Panc1 (cell line): ENCODE data around the gene AFF2.

ENCODE experiments used
- CTCF ChIP-seq: fragments of 450-650 bp; IDR thresholded peaks from 2 replicates; pipeline ENCODE4 v1.5.1; 2017; ENCODE audit warnings: mild to moderate bottlenecking
- TF ChIP-seq, protein P1 (sequence below), 2 experiments: IDR thresholded peaks; 2 replicates each; pipeline ENCODE4 v1.6.1; 2011 to 2012; ENCODE audit warnings: low read depth in 2 of 2, control low read depth in 1 of 2, low read length in 1 of 2, mild to moderate bottlenecking in 1 of 2, moderate library complexity in 1 of 2; ENCODE audit not compliant: insufficient read depth in 1 of 2

DNA sequence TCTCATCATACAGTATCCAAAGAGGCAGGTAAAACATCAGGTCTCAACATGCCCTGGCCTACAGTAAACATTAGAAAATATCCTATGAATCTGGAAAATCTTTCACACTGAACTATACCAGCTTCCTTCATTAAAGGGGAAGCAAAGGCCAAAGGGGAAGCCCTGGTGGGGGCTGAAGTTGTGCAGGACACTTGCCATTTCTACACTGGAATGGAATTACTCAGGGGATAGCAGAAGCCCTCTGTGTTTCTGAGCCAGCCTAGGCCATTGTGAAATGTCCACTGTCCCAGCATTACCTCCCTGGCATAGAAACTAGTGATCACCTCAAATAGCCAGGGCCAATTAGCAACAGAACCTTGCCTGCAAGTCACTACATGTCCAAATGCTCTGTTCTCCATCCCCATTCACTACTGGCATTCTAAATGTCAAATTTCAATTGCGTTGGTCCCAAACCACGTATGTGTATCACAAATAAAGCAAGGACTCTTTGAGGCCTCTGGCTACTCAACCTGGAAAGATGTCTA lies 429.9 kb downstream of the AFF2 start:
- no peak for TF ChIP-seq CTCF
- TF ChIP-seq, protein P1, sequence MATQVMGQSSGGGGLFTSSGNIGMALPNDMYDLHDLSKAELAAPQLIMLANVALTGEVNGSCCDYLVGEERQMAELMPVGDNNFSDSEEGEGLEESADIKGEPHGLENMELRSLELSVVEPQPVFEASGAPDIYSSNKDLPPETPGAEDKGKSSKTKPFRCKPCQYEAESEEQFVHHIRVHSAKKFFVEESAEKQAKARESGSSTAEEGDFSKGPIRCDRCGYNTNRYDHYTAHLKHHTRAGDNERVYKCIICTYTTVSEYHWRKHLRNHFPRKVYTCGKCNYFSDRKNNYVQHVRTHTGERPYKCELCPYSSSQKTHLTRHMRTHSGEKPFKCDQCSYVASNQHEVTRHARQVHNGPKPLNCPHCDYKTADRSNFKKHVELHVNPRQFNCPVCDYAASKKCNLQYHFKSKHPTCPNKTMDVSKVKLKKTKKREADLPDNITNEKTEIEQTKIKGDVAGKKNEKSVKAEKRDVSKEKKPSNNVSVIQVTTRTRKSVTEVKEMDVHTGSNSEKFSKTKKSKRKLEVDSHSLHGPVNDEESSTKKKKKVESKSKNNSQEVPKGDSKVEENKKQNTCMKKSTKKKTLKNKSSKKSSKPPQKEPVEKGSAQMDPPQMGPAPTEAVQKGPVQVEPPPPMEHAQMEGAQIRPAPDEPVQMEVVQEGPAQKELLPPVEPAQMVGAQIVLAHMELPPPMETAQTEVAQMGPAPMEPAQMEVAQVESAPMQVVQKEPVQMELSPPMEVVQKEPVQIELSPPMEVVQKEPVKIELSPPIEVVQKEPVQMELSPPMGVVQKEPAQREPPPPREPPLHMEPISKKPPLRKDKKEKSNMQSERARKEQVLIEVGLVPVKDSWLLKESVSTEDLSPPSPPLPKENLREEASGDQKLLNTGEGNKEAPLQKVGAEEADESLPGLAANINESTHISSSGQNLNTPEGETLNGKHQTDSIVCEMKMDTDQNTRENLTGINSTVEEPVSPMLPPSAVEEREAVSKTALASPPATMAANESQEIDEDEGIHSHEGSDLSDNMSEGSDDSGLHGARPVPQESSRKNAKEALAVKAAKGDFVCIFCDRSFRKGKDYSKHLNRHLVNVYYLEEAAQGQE (IDR thresholded peaks at IDR 0.05; ENCODE audit: insufficient read depth in 1 of 2, low read depth in 2 of 2, low read length in 1 of 2): no peak
